ENCODE results near the gene GH2.
"Not testable (repeated sequence)": the region's sequence is repeated elsewhere in the genome, so short reads cannot be mapped to it uniquely, and the experiment has no call there.

Gene GH2

GRCh38 chr17:63843910-63844677, 37.6 kb downstream of the GH2 start:
- H3K4me1 Mint-ChIP-seq: peaks cover 45% of the 10 kb centered on the region
- DNase-seq (no peak), ATAC-seq (no peak)
- peak overlapping the region; percentile 95 for H3K4me3 Mint-ChIP-seq
- peak overlapping the region; percentile 83 for H3K27ac Mint-ChIP-seq
- H3K36me3 Mint-ChIP-seq (ENCODE audit: low read depth): peaks cover 7% of the 10 kb centered on the region
- peaks cover 9% of the 10 kb centered on the region for H3K9me3 Mint-ChIP-seq
- H3K27me3 Mint-ChIP-seq: peaks cover 2% of the 10 kb centered on the region

DNA sequence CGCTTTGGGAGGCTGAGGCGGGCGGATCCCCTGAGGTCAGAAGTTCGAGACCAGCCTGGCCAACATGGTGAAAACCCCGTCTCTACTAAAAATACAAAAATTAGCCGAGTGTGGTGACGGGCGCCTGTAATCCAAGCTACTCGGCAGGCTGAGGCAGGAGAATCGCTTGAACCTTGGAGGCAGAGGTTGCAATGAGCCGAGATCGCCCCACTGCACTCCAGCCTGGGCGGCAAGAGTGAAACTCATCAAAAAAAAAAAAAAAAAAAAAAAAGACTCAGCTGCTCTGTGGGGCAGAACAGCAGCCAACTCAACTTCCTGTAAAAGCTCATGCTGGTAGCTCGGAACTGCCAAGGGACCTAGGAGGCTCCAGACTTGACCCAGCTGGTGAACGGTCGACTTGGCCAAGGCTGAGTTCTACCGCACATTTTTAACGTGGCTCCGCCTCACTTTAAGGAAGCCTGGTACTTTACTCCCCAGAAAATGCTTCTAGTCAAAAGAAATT, 38.3 kb downstream of the GH2 start:
- Mint-ChIP-seq H3K27ac (peak overlapping the region; percentile 83), H3K4me3 (peak overlapping the region; percentile 95), H3K4me1 (peaks cover 45% of the 10 kb centered on the region)
- DNase-seq (peak; percentile 45), ATAC-seq (peak; percentile 5)
- not testable (repeated sequence) for H3K27me3 Mint-ChIP-seq; H3K9me3 Mint-ChIP-seq; H3K36me3 Mint-ChIP-seq (ENCODE audit: low read depth)

- Mint-ChIP-seq H3K27me3 (no peaks in the 10 kb centered on the region), H3K27ac (peak within 1 kb of the TSS; percentile 90), H3K36me3 (ENCODE audit: low read depth) (peaks cover under 1% of the 10 kb centered on the region), H3K4me1 (peaks cover 38% of the 10 kb centered on the region), H3K9me3 (peaks cover under 1% of the 10 kb centered on the region), H3K4me3 (peak within 1 kb of the TSS; percentile 95)
- DNase-seq (peak; percentile 99), ATAC-seq (peak; percentile 88)
These were observed 39.0 kb downstream of the GH2 start, which contains the start of gene SMARCD2 for GRCh38 chr17:63842540-63843386. SMARCD2 (minus strand) TSS chr17:63842685; CDS start chr17:63842674, 11 bp downstream.

DNA sequence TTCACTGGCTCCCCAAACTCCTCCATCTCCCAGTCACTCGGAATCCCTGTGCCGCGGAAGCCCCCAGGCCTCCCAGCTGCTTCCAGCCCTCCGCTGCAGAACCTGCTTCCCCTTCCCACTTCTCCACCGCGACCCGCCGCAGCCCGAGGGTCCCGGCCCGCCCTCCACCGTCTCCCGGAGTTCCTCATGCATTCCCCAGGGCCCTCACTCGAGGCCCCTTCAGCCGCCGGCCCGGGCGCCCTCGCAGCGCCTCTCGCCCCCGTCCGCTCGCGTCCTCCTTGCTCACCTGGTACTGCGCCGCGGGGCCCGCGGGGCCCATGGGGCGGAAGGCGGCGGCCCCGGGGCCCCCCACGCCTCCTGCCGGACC, 39.6 kb downstream of the GH2 start:
- peaks cover 36% of the 10 kb centered on the region for H3K4me1 Mint-ChIP-seq
- no peaks in the 10 kb centered on the region for H3K36me3 Mint-ChIP-seq (ENCODE audit: low read depth)
- DNase-seq (no peak), ATAC-seq (peak; percentile 21)
- no peaks in the 10 kb centered on the region for H3K9me3 Mint-ChIP-seq
- no peaks in the 10 kb centered on the region for H3K27me3 Mint-ChIP-seq
- peak overlapping the region; percentile 95 for H3K4me3 Mint-ChIP-seq
- H3K27ac Mint-ChIP-seq: peak overlapping the region; percentile 90

DNA sequence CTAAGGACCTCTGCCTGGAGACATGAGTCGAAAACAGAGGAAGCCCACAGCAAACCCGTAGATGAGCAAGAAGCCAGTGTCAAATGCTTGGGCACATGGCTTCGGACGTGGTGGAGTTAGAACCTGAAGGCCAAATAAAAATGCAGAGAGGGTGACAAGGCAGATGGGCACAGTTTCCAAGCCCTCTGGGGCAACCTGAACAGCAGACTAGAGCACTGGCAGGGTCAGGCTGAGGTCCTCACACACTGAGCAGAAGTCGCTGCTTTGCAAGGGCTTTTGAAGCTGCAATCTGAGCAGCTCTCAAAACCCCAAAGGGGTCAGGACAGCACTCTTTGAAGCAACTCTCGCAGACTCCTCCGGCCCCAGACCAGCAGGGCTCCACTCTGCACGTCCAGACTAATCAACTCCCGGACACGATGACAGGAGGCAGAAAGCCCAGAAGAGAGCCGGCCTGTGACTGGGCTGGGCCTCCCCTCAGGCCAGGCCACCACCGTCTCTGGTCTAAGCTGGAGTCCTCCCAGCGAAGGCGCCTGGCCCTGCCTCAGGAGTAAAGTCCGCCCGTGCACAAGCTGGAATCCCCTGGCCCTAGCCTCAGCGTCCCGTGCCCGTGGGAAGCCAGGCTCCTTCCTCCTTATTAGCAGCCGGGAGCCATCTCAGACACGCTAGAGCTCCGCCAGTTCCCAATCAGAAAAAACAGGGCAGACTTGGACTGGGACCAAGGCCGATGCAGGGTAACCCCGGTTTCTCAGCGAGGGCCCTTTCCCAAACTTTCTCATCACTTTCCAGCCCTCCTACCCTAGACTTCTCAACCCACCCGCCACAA, 40.2 kb downstream of the GH2 start:
- Mint-ChIP-seq H3K4me1 (peaks cover 36% of the 10 kb centered on the region), H3K36me3 (ENCODE audit: low read depth) (no peaks in the 10 kb centered on the region), H3K4me3 (peak overlapping the region; percentile 95), H3K27me3 (no peaks in the 10 kb centered on the region), H3K27ac (peak overlapping the region; percentile 90), H3K9me3 (no peaks in the 10 kb centered on the region)
- no peak for ATAC-seq
- DNase-seq: no peak

- no peak for ATAC-seq
- Mint-ChIP-seq H3K27me3 (no peaks in the 10 kb centered on the region), H3K9me3 (no peaks in the 10 kb centered on the region), H3K36me3 (ENCODE audit: low read depth) (peaks cover 2% of the 10 kb centered on the region), H3K4me3 (peak overlapping the region; percentile 95), H3K27ac (peak overlapping the region; percentile 90), H3K4me1 (peaks cover 36% of the 10 kb centered on the region)
- no peak for DNase-seq
These were observed 41.0 kb downstream of the GH2 start for GRCh38 chr17:63840591-63841349.

GRCh38 chr17:63838631-63839171, 43.0 kb downstream of the GH2 start:
- Mint-ChIP-seq H3K4me1 (peaks cover 39% of the 10 kb centered on the region), H3K36me3 (ENCODE audit: low read depth) (peaks cover 15% of the 10 kb centered on the region), H3K27me3 (no peaks in the 10 kb centered on the region), H3K9me3 (no peaks in the 10 kb centered on the region), H3K4me3 (peak overlapping the region; percentile 24), H3K27ac (no peak overlapping the region)
- DNase-seq: no peak
- no peak for ATAC-seq

GRCh38 chr17:63837962-63838600, 43.7 kb downstream of the GH2 start:
- no peak overlapping the region for H3K27ac Mint-ChIP-seq
- H3K36me3 Mint-ChIP-seq (ENCODE audit: low read depth): peaks cover 19% of the 10 kb centered on the region
- DNase-seq: no peak
- peaks cover 34% of the 10 kb centered on the region for H3K4me1 Mint-ChIP-seq
- no peak overlapping the region for H3K4me3 Mint-ChIP-seq
- no peak for ATAC-seq
- H3K9me3 Mint-ChIP-seq: no peaks in the 10 kb centered on the region
- H3K27me3 Mint-ChIP-seq: no peaks in the 10 kb centered on the region

DNA sequence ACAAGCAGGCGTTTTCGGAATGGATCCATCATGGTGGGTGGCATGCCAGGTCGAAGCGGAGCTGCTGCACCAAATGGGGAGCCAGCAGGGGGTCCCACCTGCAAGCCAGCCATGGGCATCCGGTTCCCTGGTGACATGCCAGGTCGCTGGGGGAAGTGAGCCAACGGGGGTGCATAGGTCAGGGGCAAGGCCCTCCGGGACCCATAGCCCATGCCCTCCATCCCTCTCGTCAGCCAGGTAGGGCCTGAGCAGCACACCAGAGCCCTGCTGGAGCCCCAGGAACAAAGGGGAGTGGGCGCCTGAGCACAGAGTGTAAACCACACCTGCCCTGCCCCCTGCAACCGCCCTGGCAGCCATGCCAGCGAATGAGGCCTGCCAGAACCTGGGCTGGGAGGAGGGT, 44.3 kb downstream of the GH2 start:
- H3K36me3 Mint-ChIP-seq (ENCODE audit: low read depth): peaks cover 19% of the 10 kb centered on the region
- H3K9me3 Mint-ChIP-seq: no peaks in the 10 kb centered on the region
- no peak overlapping the region for H3K4me3 Mint-ChIP-seq

GRCh38 chr17:63836811-63837210, 44.9 kb downstream of the GH2 start:
- H3K4me1 Mint-ChIP-seq: peaks cover 35% of the 10 kb centered on the region
- H3K36me3 Mint-ChIP-seq (ENCODE audit: low read depth): peaks cover 24% of the 10 kb centered on the region

More for the DNA sequence above, 44.3 kb downstream of the GH2 start:
- Mint-ChIP-seq H3K27ac (no peak overlapping the region), H3K4me1 (peaks cover 34% of the 10 kb centered on the region), H3K27me3 (no peaks in the 10 kb centered on the region)
- DNase-seq (no peak), ATAC-seq (no peak)

DNA sequence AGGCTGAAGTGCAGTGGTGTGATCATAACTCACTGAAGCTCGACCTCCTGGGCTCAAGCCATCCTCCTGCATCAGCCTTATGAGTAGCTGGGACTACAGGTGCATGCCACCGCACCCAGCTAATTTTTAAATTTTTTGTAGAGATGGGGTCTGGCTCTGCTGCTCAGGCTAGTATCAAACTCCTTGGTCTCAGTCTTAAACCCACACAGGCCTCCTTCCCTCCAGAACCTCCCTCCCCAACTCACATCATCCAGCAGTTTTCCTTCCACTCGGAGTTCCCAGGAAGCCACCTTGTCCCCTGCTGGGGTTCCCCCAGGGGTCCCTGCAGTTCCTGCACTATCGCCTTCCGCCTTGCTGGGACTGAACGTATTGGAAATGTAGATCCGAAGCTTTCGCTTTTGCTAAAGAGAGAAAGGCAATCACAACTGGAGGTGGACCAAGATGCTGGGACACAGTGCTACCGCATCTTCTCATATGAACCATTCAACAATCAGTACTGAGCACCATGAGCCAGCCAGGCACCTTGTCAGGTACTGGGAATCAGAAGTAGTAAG, 46.5 kb downstream of the GH2 start:
- no peaks in the 10 kb centered on the region for H3K9me3 Mint-ChIP-seq
- H3K27me3 Mint-ChIP-seq: no peaks in the 10 kb centered on the region
- no peak overlapping the region for H3K4me3 Mint-ChIP-seq
- no peak for ATAC-seq
- DNase-seq: no peak
- peak overlapping the region; percentile 27 for H3K27ac Mint-ChIP-seq
- H3K4me1 Mint-ChIP-seq: peaks cover 38% of the 10 kb centered on the region
- H3K36me3 Mint-ChIP-seq (ENCODE audit: low read depth): peaks cover 39% of the 10 kb centered on the region

More at GRCh38 chr17:63836811-63837210, 44.9 kb downstream of the GH2 start:
- DNase-seq: no peak
- H3K27ac Mint-ChIP-seq: no peak overlapping the region
- H3K27me3 Mint-ChIP-seq: no peaks in the 10 kb centered on the region
- no peaks in the 10 kb centered on the region for H3K9me3 Mint-ChIP-seq
- H3K4me3 Mint-ChIP-seq: no peak overlapping the region
- no peak for ATAC-seq

GRCh38 chr17:63834431-63835166, 47.1 kb downstream of the GH2 start:
- peaks cover 44% of the 10 kb centered on the region for H3K4me1 Mint-ChIP-seq
- ATAC-seq (peak; percentile 79), DNase-seq (peak; percentile 62)
- no peaks in the 10 kb centered on the region for H3K27me3 Mint-ChIP-seq
- no peak overlapping the region for H3K4me3 Mint-ChIP-seq
- peaks cover 45% of the 10 kb centered on the region for H3K36me3 Mint-ChIP-seq (ENCODE audit: low read depth)
- no peaks in the 10 kb centered on the region for H3K9me3 Mint-ChIP-seq
- no peak overlapping the region for H3K27ac Mint-ChIP-seq

Data from activated naive CD8-positive, alpha-beta T cell treated with anti-CD3 and anti-CD28 coated beads, Interleukin-2, amount 50 U/mL, for 24 hours (primary cell).